ENCODE measurements around the gene KLF6. TPM values are rescaled to one million over a fixed set of nuclear protein-coding genes. Genes with fewer than 3 reads are reported as not detected.
A peak's percentile ranks its signal among the peaks of the same experiment; 100 is the strongest.

The KLF6 gene
- total and polyA plus RNA-seq, 7 experiments from 2014 or later, result 142 to 1,870 (median 168) TPM

- peak overlapping the region in 6 of 9 donors; percentile 11 to 67 (median 53) for H3K27ac Mint-ChIP-seq
- no peak overlapping the region for H3K27ac ChIP-seq (ENCODE audit: low read depth, low read length)
- H3K27me3 ChIP-seq (ENCODE audit: control insufficient read depth in 2 of 2, insufficient read depth in 2 of 2, low read length in 2 of 2), result no peaks in the 10 kb centered on the region
- no peaks in the 10 kb centered on the region for H3K27me3 Mint-ChIP-seq
- peaks cover 0 to 8% (median 0%) of the 10 kb centered on the region in 11 donors for H3K9me3 Mint-ChIP-seq
- peaks cover 36 to 46% of the 10 kb centered on the region in 2 donors for H3K4me1 ChIP-seq (ENCODE audit: control insufficient read depth in 2 of 2, insufficient read depth in 2 of 2, low read length in 2 of 2)
- no peak for DNase-seq
- intact Hi-C loops (cut with micrococcal nuclease), result loop anchor here (5.0 kb wide), 2 partner anchors 36 to 79 kb away; no protein-coding TSS in a partner anchor
- H3K36me3 Mint-ChIP-seq, result peaks cover 0 to 5% (median 0%) of the 10 kb centered on the region in 5 donors
- no peak overlapping the region for H3K4me3 Mint-ChIP-seq
- H3K9me3 ChIP-seq (ENCODE audit: control insufficient read depth in 2 of 3, low read length in 3 of 3), result no peaks in the 10 kb centered on the region
- H3K4me1 Mint-ChIP-seq, result peaks cover 26 to 65% (median 44%) of the 10 kb centered on the region in 7 donors
- CTCF ChIA-PET, result no interaction called here
- ATAC-seq, result no peak
- POLR2A ChIA-PET, result interaction anchor here (1.2 to 17.5 kb wide), 2 partner anchors 17 to 30 kb away, joined by 3 to 401 read pairs; partner anchors contain the start of gene KLF6
- no peak overlapping the region for H3K4me3 ChIP-seq (ENCODE audit: low read length)
- H3K36me3 ChIP-seq (ENCODE audit: control insufficient read depth in 2 of 3, insufficient read depth in 3 of 3, low read length in 3 of 3), result no peaks in the 10 kb centered on the region
Observed at GRCh38 chr10:3813267-3813666, 28.3 kb upstream of the KLF6 start.

DNA sequence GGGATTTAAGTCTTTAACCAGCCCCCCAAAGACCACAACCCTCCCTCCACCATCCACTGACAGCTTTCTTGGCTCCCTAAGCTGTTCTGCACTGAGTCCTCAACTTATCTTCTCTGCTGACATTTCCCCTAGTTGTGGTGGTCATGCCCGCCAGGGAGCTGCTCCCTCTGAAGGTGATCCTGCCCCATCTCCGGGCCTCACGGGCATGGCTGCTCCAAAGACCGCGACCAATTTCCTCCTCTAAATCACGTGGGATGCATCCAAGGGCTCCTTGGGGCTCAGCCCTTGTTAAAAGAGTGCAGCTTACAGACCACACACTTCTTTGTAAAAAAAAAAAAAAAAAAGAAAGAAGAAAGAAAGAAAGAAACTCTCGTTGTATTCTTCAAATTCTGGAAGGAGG lies 27.1 kb upstream of the KLF6 start:
- Mint-ChIP-seq H3K27ac (peak overlapping the region in 2 of 9 donors; percentile 88 to 89), H3K27me3 (no peaks in the 10 kb centered on the region), H3K4me1 (peaks cover 34 to 72% (median 55%) of the 10 kb centered on the region in 7 donors), H3K9me3 (peaks cover 0 to 3% (median 0%) of the 10 kb centered on the region in 11 donors), H3K4me3 (peak overlapping the region in 4 of 10 donors; percentile 29 to 81 (median 76)), H3K36me3 (peaks cover 0 to 3% (median 0%) of the 10 kb centered on the region in 5 donors)
- Histone ChIP-seq H3K4me1 (ENCODE audit: control insufficient read depth in 2 of 2, insufficient read depth in 2 of 2, low read length in 2 of 2) (peaks cover 45 to 57% of the 10 kb centered on the region in 2 donors), H3K27ac (ENCODE audit: low read depth, low read length) (peak overlapping the region; percentile 71), H3K4me3 (ENCODE audit: low read length) (no peak overlapping the region), H3K27me3 (ENCODE audit: control insufficient read depth in 2 of 2, insufficient read depth in 2 of 2, low read length in 2 of 2) (no peaks in the 10 kb centered on the region), H3K36me3 (ENCODE audit: control insufficient read depth in 2 of 3, insufficient read depth in 3 of 3, low read length in 3 of 3) (no peaks in the 10 kb centered on the region), H3K9me3 (ENCODE audit: control insufficient read depth in 2 of 3, low read length in 3 of 3) (no peaks in the 10 kb centered on the region)
- ATAC-seq (no peak), DNase-seq (no peak)
- intact Hi-C loops (cut with micrococcal nuclease), result loop anchor here (5.0 kb wide), 2 partner anchors 35 to 80 kb away; no protein-coding TSS in a partner anchor
- ChIA-PET POLR2A (interaction anchor here (0.8 to 17.5 kb wide), 6 partner anchors 9 to 29 kb away, joined by 3 to 401 read pairs (median 6); partner anchors contain the start of gene KLF6), CTCF (no interaction called here)

- peak overlapping the region in 6 of 9 donors; percentile 67 to 91 (median 88) for H3K27ac Mint-ChIP-seq
- no peaks in the 10 kb centered on the region for H3K27me3 ChIP-seq (ENCODE audit: control insufficient read depth in 2 of 2, insufficient read depth in 2 of 2, low read length in 2 of 2)
- no peaks in the 10 kb centered on the region for H3K36me3 ChIP-seq (ENCODE audit: control insufficient read depth in 2 of 3, insufficient read depth in 3 of 3, low read length in 3 of 3)
- peak overlapping the region; percentile 10 to 85 (median 70) for H3K4me3 Mint-ChIP-seq
- DNase-seq, result peak in 6 of 9 donors; percentile 22 to 54 (median 32)
- H3K27me3 Mint-ChIP-seq, result no peaks in the 10 kb centered on the region
- POLR2A ChIA-PET, result interaction anchor here (0.8 to 17.5 kb wide), 10 partner anchors 9 to 263 kb away, joined by 3 to 401 read pairs (median 4); partner anchors contain the start of gene KLF6
- peaks cover 52 to 65% of the 10 kb centered on the region in 2 donors for H3K4me1 ChIP-seq (ENCODE audit: control insufficient read depth in 2 of 2, insufficient read depth in 2 of 2, low read length in 2 of 2)
- H3K36me3 Mint-ChIP-seq, result peaks cover 0 to 3% (median 0%) of the 10 kb centered on the region in 5 donors
- peak; percentile 62 for ATAC-seq
- peaks cover 0 to 3% (median 0%) of the 10 kb centered on the region in 11 donors for H3K9me3 Mint-ChIP-seq
- H3K27ac ChIP-seq (ENCODE audit: low read depth, low read length), result peak overlapping the region; percentile 71
- intact Hi-C loops (cut with micrococcal nuclease), result loop anchor here (1.0 to 5.0 kb wide), 8 partner anchors 17 to 263 kb away; no protein-coding TSS in a partner anchor
- peaks cover 41 to 80% (median 63%) of the 10 kb centered on the region in 7 donors for H3K4me1 Mint-ChIP-seq
- CTCF ChIA-PET, result no interaction called here
- H3K9me3 ChIP-seq (ENCODE audit: control insufficient read depth in 2 of 3, low read length in 3 of 3), result no peaks in the 10 kb centered on the region
- peak overlapping the region; percentile 33 for H3K4me3 ChIP-seq (ENCODE audit: low read length)
Observed at GRCh38 chr10:3811291-3811870, 26.4 kb upstream of the KLF6 start.

DNA sequence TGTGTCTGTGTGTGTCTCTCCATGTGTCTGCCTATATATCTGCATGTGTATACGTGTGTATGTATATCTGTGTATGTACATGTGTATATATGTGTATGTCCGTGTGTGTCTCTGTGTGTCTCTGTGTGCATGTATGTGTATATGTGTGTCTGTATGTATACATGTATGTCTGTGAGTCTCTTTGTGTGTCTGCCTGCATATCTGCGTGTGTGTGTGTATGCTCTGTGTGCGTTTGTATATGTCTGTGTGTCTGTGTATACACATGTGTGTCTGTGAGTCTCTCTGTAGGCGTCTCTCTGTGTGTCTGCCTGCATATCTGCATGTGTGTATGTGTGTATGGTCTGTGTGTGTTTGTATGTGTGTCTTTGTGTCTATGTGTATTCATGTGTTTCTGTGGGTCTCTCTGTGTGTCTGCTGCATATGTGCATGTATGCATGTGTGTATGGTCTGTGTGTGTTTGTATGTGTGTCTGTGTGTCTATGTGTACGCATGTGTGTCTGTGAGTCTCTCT lies 23.7 kb upstream of the KLF6 start:
- ChIA-PET POLR2A (interaction anchor here (0.8 to 17.5 kb wide), 6 partner anchors 8 to 36 kb away, joined by 3 to 401 read pairs (median 15); partner anchors contain the start of gene KLF6), CTCF (no interaction called here)
- H3K36me3 ChIP-seq (ENCODE audit: control insufficient read depth in 2 of 3, insufficient read depth in 3 of 3, low read length in 3 of 3), result no peaks in the 10 kb centered on the region
- Mint-ChIP-seq H3K4me3 (peak overlapping the region in 7 of 10 donors; percentile 7 to 86 (median 25)), H3K27me3 (no peaks in the 10 kb centered on the region), H3K27ac (peak overlapping the region in 4 of 9 donors; percentile 52 to 99 (median 78)), H3K9me3 (no peaks in the 10 kb centered on the region), H3K4me1 (peaks cover 51 to 85% (median 83%) of the 10 kb centered on the region in 7 donors), H3K36me3 (no peaks in the 10 kb centered on the region)
- H3K9me3 ChIP-seq (ENCODE audit: control insufficient read depth in 2 of 3, low read length in 3 of 3), result no peaks in the 10 kb centered on the region
- H3K27ac ChIP-seq (ENCODE audit: low read depth, low read length), result no peak overlapping the region
- DNase-seq (no peak), ATAC-seq (no peak)
- no peak overlapping the region for H3K4me3 ChIP-seq (ENCODE audit: low read length)
- H3K27me3 ChIP-seq (ENCODE audit: control insufficient read depth in 2 of 2, insufficient read depth in 2 of 2, low read length in 2 of 2), result no peaks in the 10 kb centered on the region
- H3K4me1 ChIP-seq (ENCODE audit: control insufficient read depth in 2 of 2, insufficient read depth in 2 of 2, low read length in 2 of 2), result peaks cover 75 to 90% of the 10 kb centered on the region in 2 donors
- intact Hi-C loops (cut with micrococcal nuclease), result no loop called here

DNA sequence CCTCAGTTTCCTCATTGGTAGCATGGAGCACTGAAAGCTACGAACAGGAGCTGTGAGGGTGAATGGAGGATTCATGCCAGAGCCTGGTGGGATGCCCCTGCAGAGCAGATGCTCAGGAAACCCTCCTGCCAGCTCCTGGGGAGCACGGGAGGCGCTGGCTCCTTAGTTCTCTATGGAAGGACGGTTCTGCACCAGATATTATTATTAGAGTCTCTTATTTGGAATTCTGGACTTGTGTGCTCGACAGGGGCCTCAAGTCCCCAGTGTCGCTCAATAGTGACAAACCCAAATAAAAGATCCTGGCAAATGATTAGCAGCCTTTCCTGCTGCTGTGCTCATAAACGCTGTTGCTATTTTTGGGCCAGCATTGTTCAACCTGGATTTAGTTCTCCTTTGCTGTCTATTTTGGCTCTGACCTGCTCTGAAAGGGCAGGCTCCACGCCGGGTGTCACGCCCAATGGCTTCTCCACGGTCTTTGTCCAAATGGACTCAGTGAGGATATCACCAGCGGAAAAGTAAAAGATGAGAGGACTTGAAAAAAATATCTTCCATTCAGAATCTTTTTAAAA lies 23.0 kb upstream of the KLF6 start:
- no peaks in the 10 kb centered on the region for H3K9me3 Mint-ChIP-seq
- Histone ChIP-seq H3K4me1 (ENCODE audit: control insufficient read depth in 2 of 2, insufficient read depth in 2 of 2, low read length in 2 of 2) (peaks cover 81 to 94% of the 10 kb centered on the region in 2 donors), H3K9me3 (ENCODE audit: control insufficient read depth in 2 of 3, low read length in 3 of 3) (no peaks in the 10 kb centered on the region), H3K4me3 (ENCODE audit: low read length) (peak overlapping the region; percentile 17), H3K27ac (ENCODE audit: low read depth, low read length) (peak overlapping the region; percentile 82), H3K36me3 (ENCODE audit: control insufficient read depth in 2 of 3, insufficient read depth in 3 of 3, low read length in 3 of 3) (no peaks in the 10 kb centered on the region), H3K27me3 (ENCODE audit: control insufficient read depth in 2 of 2, insufficient read depth in 2 of 2, low read length in 2 of 2) (no peaks in the 10 kb centered on the region)
- peak overlapping the region in 4 of 9 donors; percentile 86 to 99 (median 98) for H3K27ac Mint-ChIP-seq
- peaks cover 54 to 91% (median 84%) of the 10 kb centered on the region in 7 donors for H3K4me1 Mint-ChIP-seq
- DNase-seq, result no peak
- peak overlapping the region in 7 of 10 donors; percentile 70 to 86 (median 74) for H3K4me3 Mint-ChIP-seq
- ChIA-PET POLR2A (interaction anchor here (0.6 to 17.5 kb wide), 13 partner anchors 9 to 381 kb away, joined by 3 to 401 read pairs (median 4); partner anchors contain the start of gene KLF6), CTCF (interaction anchor here (0.8 kb wide), 1 partner anchor 22 kb away, joined by 4 read pairs; the partner anchor contains the start of gene KLF6)
- intact Hi-C loops (cut with micrococcal nuclease), result no loop called here
- ATAC-seq, result no peak
- no peaks in the 10 kb centered on the region for H3K27me3 Mint-ChIP-seq
- no peaks in the 10 kb centered on the region for H3K36me3 Mint-ChIP-seq

DNA sequence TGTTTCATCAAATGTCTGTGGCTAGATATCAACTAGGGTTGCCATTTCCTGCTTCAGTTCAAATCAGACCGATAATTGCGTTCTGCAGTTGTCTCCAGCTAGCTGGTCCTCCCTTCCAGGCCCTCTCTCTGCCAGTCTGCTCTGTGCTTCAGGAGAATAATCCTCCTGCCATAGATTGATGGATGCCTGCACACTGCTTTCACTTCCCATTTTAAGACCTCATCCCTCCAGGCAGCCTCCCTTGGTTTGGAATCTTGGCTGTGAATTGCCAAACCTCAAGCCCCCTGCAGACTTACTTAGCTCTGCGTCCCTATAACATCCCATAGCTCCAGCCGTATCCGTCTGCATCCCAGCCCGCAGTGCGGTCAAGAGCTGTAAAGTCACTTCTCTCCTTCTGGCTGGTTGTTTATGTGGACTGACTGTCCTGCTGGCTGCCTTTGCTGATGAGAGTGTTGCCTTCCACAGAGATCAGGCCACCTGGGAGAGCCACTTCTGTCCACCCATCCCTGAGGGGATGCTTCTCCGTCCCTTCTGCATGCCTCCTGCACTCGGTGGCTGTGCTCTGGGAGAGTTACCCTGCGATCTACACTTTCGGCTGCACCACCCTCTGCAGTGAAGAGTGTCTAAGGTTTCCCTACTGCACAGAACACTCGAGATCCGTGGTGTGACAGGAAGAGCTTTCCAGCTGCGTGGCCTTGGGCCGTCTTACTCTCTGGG lies 22.4 kb upstream of the KLF6 start:
- DNase-seq (peak in 3 of 9 donors; percentile 36 to 41 (median 40)), ATAC-seq (no peak)
- Mint-ChIP-seq H3K36me3 (no peaks in the 10 kb centered on the region), H3K9me3 (no peaks in the 10 kb centered on the region), H3K27ac (peak overlapping the region in 3 of 9 donors; percentile 97 to 99 (median 99)), H3K4me3 (peak overlapping the region; percentile 68 to 86 (median 72)), H3K4me1 (peaks cover 54 to 91% (median 81%) of the 10 kb centered on the region in 7 donors), H3K27me3 (no peaks in the 10 kb centered on the region)
- Histone ChIP-seq H3K36me3 (ENCODE audit: control insufficient read depth in 2 of 3, insufficient read depth in 3 of 3, low read length in 3 of 3) (no peaks in the 10 kb centered on the region), H3K9me3 (ENCODE audit: control insufficient read depth in 2 of 3, low read length in 3 of 3) (no peaks in the 10 kb centered on the region), H3K27ac (ENCODE audit: low read depth, low read length) (peak overlapping the region; percentile 82), H3K27me3 (ENCODE audit: control insufficient read depth in 2 of 2, insufficient read depth in 2 of 2, low read length in 2 of 2) (no peaks in the 10 kb centered on the region), H3K4me1 (ENCODE audit: control insufficient read depth in 2 of 2, insufficient read depth in 2 of 2, low read length in 2 of 2) (peaks cover 81 to 97% of the 10 kb centered on the region in 2 donors), H3K4me3 (ENCODE audit: low read length) (peak overlapping the region; percentile 17)
- CTCF ChIA-PET, result interaction anchor here (0.8 kb wide), 1 partner anchor 22 kb away, joined by 4 read pairs; the partner anchor contains the start of gene KLF6
- POLR2A ChIA-PET, result interaction anchor here (0.7 to 17.5 kb wide), 12 partner anchors 8 to 146 kb away, joined by 3 to 401 read pairs (median 4); partner anchors contain the start of gene KLF6
- intact Hi-C loops (cut with micrococcal nuclease), result no loop called here

All from naive thymus-derived CD4-positive, alpha-beta T cell (primary cell).